HEK293 (cell line): ENCODE results near the gene MIB2.

Experiments used
- CTCF ChIA-PET: fragments of 350-600 bp; formaldehyde crosslinking; extraction: SDS; loops from one replicate; lab custom pipeline; 2021; ENCODE audit warnings: antibody characterized with exemption; lab: Yijun Ruan, JAX
- POLR2A ChIA-PET: fragments of 300-600 bp; formaldehyde crosslinking; extraction: SDS; loops from one replicate; lab custom pipeline; 2020; ENCODE audit warnings: antibody characterized with exemption, inconsistent platforms; lab: Yijun Ruan, JAX
- H3K27ac ChIP-seq: fragments of 200-500 bp; sonication (Bioruptor generic); 2 replicates; pipeline ENCODE4 v1.5.1; 2014; ENCODE audit warnings: low read depth, low read length, control low read depth, inconsistent platforms; ENCODE audit errors: extremely low read depth
- H3K36me3 ChIP-seq, 2 experiments: fragments of 200-500 bp in 1 of 2; sonication (Bioruptor generic) in 1 of 2; 1 replicate in 1 of 2; 2 replicates in 1 of 2; pipeline ENCODE4 v1.5.1; 2014 to 2017; ENCODE audit warnings: inconsistent platforms in 2 of 2, low read length in 2 of 2; ENCODE audit not compliant: control insufficient read depth in 2 of 2, insufficient read depth in 1 of 2
- H3K4me1 ChIP-seq: fragments of 200-500 bp; sonication (Bioruptor generic); 2 replicates; pipeline ENCODE4 v1.5.1; 2014; ENCODE audit warnings: mild to moderate bottlenecking, low read length, inconsistent platforms; ENCODE audit not compliant: control insufficient read depth, insufficient read depth
- H3K4me3 ChIP-seq: 2 replicates; pipeline ENCODE4 v1.5.1; 2011; ENCODE audit warnings: low read depth, mild to moderate bottlenecking, control low read depth, low read length, moderate library complexity
- H3K9me3 ChIP-seq: fragments of 200-500 bp; sonication (Bioruptor generic); 2 replicates; pipeline ENCODE4 v1.5.1; 2014; ENCODE audit warnings: low read depth, low read length, inconsistent platforms; ENCODE audit not compliant: control insufficient read depth, insufficient read depth
- BCL11A ChIP-seq: fragments of 450-650 bp; formaldehyde crosslinking; IDR thresholded peaks from 2 replicates; pipeline ENCODE4 v1.5.1; 2016; ENCODE audit warnings: low read depth, missing biosample characterization, missing genetic modification characterization
- ZBTB17 ChIP-seq: fragments of 450-650 bp; formaldehyde crosslinking; IDR thresholded peaks from 2 replicates; pipeline ENCODE4 v1.5.1; 2016; ENCODE audit warnings: missing biosample characterization, missing genetic modification characterization
- ZBTB6 ChIP-seq: fragments of 450-650 bp; formaldehyde crosslinking; IDR thresholded peaks from 2 replicates; pipeline ENCODE4 v1.5.1; 2017; ENCODE audit warnings: missing biosample characterization, missing genetic modification characterization
- ZNF18 ChIP-seq: fragments of 450-650 bp; formaldehyde crosslinking; IDR thresholded peaks from 2 replicates; pipeline ENCODE4 v1.5.1; 2016; ENCODE audit warnings: missing biosample characterization, missing genetic modification characterization
- ZNF341 ChIP-seq: fragments of 450-650 bp; formaldehyde crosslinking; IDR thresholded peaks from 2 replicates; pipeline ENCODE4; 2016; ENCODE audit warnings: low read depth, missing biosample characterization, missing genetic modification characterization
- ZNF423 ChIP-seq: fragments of 450-650 bp; formaldehyde crosslinking; IDR thresholded peaks from 2 replicates; pipeline ENCODE4 v1.5.1; 2016; ENCODE audit warnings: missing biosample characterization, missing genetic modification characterization
- ZNF596 ChIP-seq: fragments of 450-650 bp; IDR thresholded peaks from 2 replicates; pipeline ENCODE4 v1.5.0; 2018; ENCODE audit warnings: missing biosample characterization, mild to moderate bottlenecking, missing genetic modification characterization, moderate library complexity
- ZNF600 ChIP-seq: fragments of 450-650 bp; formaldehyde crosslinking; IDR thresholded peaks from 2 replicates; pipeline ENCODE4 v1.5.1; 2016; ENCODE audit warnings: missing biosample characterization, missing genetic modification characterization
- ZNF626 ChIP-seq: fragments of 450-650 bp; sonication (Bioruptor Pico); formaldehyde crosslinking; IDR thresholded peaks from 2 replicates; pipeline ENCODE4 v1.5.1; 2018; ENCODE audit warnings: missing biosample characterization, missing genetic modification characterization, inconsistent platforms
- ZNF701 ChIP-seq: fragments of 450-650 bp; formaldehyde crosslinking; IDR thresholded peaks from 2 replicates; pipeline ENCODE4 v1.5.1; 2016; ENCODE audit warnings: missing biosample characterization, missing genetic modification characterization
- TF ChIP-seq, protein P1 (sequence below): fragments of 450-650 bp; formaldehyde crosslinking; IDR thresholded peaks from 2 replicates; pipeline ENCODE4 v1.5.1; 2016; ENCODE audit warnings: missing biosample characterization, missing genetic modification characterization
- TF ChIP-seq, protein P2 (sequence below): fragments of 450-650 bp; formaldehyde crosslinking; IDR thresholded peaks from 2 replicates; pipeline ENCODE4 v1.5.1; 2016; ENCODE audit warnings: missing biosample characterization, missing genetic modification characterization, borderline replicate concordance
- TF ChIP-seq, protein P3 (sequence below): fragments of 450-650 bp; IDR thresholded peaks from 2 replicates; pipeline ENCODE4 v1.5.1; 2018; ENCODE audit warnings: missing biosample characterization, missing genetic modification characterization

The MIB2 gene

DNA sequence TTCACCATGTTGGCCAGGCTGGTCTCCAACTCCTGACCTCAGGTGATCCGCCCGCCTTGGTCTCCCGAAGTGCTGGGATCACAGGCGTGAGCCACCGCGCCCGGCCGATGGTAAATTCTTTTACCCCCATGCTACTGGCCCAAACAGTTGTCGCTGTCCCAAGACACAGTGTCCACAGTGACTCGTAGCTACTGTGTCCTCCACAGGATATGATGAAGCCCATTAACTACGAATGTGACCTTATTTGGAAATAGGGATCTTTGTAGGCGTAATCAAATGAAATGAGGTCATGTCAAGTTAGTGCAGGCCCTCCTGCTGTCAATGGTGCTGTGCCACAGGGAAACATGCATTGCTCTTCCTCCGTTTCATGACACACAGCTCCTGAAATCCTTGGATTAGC, 23.8 kb upstream of the MIB2 start (continued):
- TF ChIP-seq, protein P1, sequence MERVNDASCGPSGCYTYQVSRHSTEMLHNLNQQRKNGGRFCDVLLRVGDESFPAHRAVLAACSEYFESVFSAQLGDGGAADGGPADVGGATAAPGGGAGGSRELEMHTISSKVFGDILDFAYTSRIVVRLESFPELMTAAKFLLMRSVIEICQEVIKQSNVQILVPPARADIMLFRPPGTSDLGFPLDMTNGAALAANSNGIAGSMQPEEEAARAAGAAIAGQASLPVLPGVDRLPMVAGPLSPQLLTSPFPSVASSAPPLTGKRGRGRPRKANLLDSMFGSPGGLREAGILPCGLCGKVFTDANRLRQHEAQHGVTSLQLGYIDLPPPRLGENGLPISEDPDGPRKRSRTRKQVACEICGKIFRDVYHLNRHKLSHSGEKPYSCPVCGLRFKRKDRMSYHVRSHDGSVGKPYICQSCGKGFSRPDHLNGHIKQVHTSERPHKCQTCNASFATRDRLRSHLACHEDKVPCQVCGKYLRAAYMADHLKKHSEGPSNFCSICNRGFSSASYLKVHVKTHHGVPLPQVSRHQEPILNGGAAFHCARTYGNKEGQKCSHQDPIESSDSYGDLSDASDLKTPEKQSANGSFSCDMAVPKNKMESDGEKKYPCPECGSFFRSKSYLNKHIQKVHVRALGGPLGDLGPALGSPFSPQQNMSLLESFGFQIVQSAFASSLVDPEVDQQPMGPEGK, result no peak
- TF ChIP-seq, protein P2, sequence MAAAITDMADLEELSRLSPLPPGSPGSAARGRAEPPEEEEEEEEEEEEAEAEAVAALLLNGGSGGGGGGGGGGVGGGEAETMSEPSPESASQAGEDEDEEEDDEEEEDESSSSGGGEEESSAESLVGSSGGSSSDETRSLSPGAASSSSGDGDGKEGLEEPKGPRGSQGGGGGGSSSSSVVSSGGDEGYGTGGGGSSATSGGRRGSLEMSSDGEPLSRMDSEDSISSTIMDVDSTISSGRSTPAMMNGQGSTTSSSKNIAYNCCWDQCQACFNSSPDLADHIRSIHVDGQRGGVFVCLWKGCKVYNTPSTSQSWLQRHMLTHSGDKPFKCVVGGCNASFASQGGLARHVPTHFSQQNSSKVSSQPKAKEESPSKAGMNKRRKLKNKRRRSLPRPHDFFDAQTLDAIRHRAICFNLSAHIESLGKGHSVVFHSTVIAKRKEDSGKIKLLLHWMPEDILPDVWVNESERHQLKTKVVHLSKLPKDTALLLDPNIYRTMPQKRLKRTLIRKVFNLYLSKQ (tag by site-specific recombination), result no peak
- TF ChIP-seq ZNF18 (tag by site-specific recombination) (no peak), ZNF626 (tag by site-specific recombination) (no peak)

GRCh38 chr1:1593834-1594601, 21.3 kb upstream of the MIB2 start:
- Histone ChIP-seq H3K4me1 (peaks cover 6% of the 10 kb centered on the region; the same call in 1 of the 2 replicates), H3K36me3 (no peaks in the 10 kb centered on the region), H3K4me3 (no peak overlapping the region), H3K27ac (no peak overlapping the region), H3K9me3 (no peaks in the 10 kb centered on the region)
- TF ChIP-seq, protein P3, sequence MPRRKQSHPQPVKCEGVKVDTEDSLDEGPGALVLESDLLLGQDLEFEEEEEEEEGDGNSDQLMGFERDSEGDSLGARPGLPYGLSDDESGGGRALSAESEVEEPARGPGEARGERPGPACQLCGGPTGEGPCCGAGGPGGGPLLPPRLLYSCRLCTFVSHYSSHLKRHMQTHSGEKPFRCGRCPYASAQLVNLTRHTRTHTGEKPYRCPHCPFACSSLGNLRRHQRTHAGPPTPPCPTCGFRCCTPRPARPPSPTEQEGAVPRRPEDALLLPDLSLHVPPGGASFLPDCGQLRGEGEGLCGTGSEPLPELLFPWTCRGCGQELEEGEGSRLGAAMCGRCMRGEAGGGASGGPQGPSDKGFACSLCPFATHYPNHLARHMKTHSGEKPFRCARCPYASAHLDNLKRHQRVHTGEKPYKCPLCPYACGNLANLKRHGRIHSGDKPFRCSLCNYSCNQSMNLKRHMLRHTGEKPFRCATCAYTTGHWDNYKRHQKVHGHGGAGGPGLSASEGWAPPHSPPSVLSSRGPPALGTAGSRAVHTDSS (tag by site-specific recombination), result no peak
- TF ChIP-seq ZNF341 (tag by site-specific recombination), result no peak
- ChIA-PET POLR2A (no interaction called here), CTCF (no interaction called here)

- Histone ChIP-seq H3K4me3 (no peak overlapping the region), H3K27ac (no peak overlapping the region), H3K4me1 (peaks cover 6% of the 10 kb centered on the region; the same call in 1 of the 2 replicates), H3K36me3 (no peaks in the 10 kb centered on the region), H3K9me3 (no peaks in the 10 kb centered on the region)
- TF ChIP-seq ZNF701 (no peak), ZBTB6 (tag by site-specific recombination) (peak; percentile 80), ZBTB17 (tag by site-specific recombination) (peak; percentile 60), BCL11A (tag by site-specific recombination) (no peak), ZNF600 (peak; percentile 93), ZNF423 (no peak), ZNF596 (peak; percentile 99)
- ChIA-PET POLR2A (no interaction called here), CTCF (no interaction called here)
These were observed 20.6 kb upstream of the MIB2 start for GRCh38 chr1:1594602-1595260.
